Mesothelial cell of epicardium (in vitro differentiated cells): ENCODE results near the gene NBPF8. TPM values are rescaled to one million over a fixed set of nuclear protein-coding genes. Genes with fewer than 3 reads are reported as not detected.
"Not testable (repeated sequence)": the region's sequence is repeated elsewhere in the genome, so short reads cannot be mapped to it uniquely, and the experiment has no call there.

ENCODE experiments used
- DNase-seq, 2 experiments: peaks; one replicate each; pipeline ENCODE4 v3.0.0; 2021; ENCODE audit warnings: low spot score in 2 of 2; ENCODE audit not compliant: unreplicated experiment in 2 of 2
- H3K27ac Mint-ChIP-seq: 2 replicates; pipeline ENCODE4 v1.8.0; 2021; ENCODE audit warnings: mixed read lengths
- H3K27me3 Mint-ChIP-seq: 2 replicates; pipeline ENCODE4 v1.8.0; 2021; ENCODE audit warnings: low read depth, mixed read lengths
- H3K36me3 Mint-ChIP-seq: 2 replicates; pipeline ENCODE4 v1.8.0; 2021; ENCODE audit warnings: mixed read lengths
- H3K4me1 Mint-ChIP-seq: 2 replicates; pipeline ENCODE4 v1.8.0; 2021; ENCODE audit warnings: mixed read lengths
- H3K4me3 Mint-ChIP-seq: 2 replicates; pipeline ENCODE4 v1.8.0; 2021; ENCODE audit warnings: mild to moderate bottlenecking, moderate library complexity, mixed read lengths
- H3K9me3 Mint-ChIP-seq: 2 replicates; pipeline ENCODE4 v1.8.0; 2021; ENCODE audit warnings: mixed read lengths
- total RNA-seq: library from RNA; stranded (reverse); gene quantifications from 3 replicates; pipeline ENCODE4 v1.2.1, GENCODE V29; 2021

NBPF8 gene
- total RNA-seq: 22.9 to 25.2 TPM (median 24.4 TPM) in 3 replicates

GRCh38 chr1:120414911-120415480, at the start of gene NBPF8:
TSS of gene NBPF8 (plus strand) at chr1:120415035. CDS start at chr1:120436523, 21,488 bp downstream.
- Mint-ChIP-seq H3K27ac (peak within 1 kb of the TSS; percentile 57), H3K4me3 (peak within 1 kb of the TSS; percentile 76)
- not testable (repeated sequence) for H3K27me3 Mint-ChIP-seq, H3K4me1 Mint-ChIP-seq, H3K9me3 Mint-ChIP-seq, H3K36me3 Mint-ChIP-seq
- DNase-seq: peak; percentile 26 to 67

- not testable (repeated sequence) for H3K4me3 Mint-ChIP-seq, H3K4me1 Mint-ChIP-seq, H3K36me3 Mint-ChIP-seq, H3K27me3 Mint-ChIP-seq, H3K9me3 Mint-ChIP-seq, H3K27ac Mint-ChIP-seq, DNase-seq
Measured at GRCh38 chr1:120367709-120368108, 47.1 kb upstream of the NBPF8 start.

GRCh38 chr1:120386651-120387050, 28.2 kb upstream of the NBPF8 start:
- H3K9me3 Mint-ChIP-seq, H3K36me3 Mint-ChIP-seq, DNase-seq, H3K4me1 Mint-ChIP-seq, H3K27ac Mint-ChIP-seq, H3K4me3 Mint-ChIP-seq, H3K27me3 Mint-ChIP-seq: not testable (repeated sequence)

DNA sequence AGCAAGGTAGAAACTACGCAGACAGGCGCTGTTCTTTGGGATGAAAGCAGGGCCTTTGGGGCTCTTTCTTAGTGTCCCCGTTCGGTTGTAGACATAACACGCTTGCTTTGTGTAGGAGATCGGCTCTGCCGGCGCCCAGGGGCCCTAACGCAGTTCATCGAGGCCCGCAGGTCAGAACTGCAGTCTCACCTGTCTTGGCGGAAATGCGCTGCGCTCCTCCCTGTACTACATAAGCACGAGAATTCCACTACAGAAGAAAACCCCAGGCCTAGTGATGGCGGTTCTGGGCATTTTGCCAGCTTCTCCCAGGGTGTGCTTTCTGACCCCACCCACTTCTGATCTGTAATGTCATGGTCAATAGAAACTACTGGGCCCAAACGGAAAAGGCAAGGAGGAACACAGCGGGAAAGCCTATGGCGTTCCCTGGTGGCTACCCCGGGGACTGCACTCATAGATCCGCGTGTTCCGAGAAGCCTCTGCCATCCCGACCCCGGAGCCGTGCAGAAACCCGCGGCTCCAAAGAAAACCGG, 26.2 kb upstream of the NBPF8 start:
- not testable (repeated sequence) for H3K4me1 Mint-ChIP-seq, H3K4me3 Mint-ChIP-seq, H3K27ac Mint-ChIP-seq, H3K27me3 Mint-ChIP-seq, H3K36me3 Mint-ChIP-seq, H3K9me3 Mint-ChIP-seq, DNase-seq

DNA sequence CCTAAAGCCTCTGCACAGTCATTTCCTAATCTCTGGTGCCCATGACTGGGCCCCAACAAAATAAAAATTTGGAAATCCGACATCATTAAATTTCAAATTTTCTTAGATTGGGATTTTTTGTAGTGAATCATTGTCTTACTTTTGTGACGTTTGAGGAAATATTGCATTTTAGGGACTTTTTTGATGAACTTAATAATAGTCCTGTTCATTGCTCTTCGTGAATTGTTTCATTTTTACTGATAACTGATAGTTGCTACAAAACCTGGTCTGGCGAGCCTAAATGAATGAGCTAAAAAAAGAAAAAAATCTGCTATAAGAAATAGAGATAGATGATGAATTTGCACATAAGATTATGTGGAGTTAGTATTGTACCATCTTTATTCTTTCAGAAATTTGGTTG, 23.5 kb upstream of the NBPF8 start:
- not testable (repeated sequence) for DNase-seq, H3K27me3 Mint-ChIP-seq, H3K36me3 Mint-ChIP-seq, H3K27ac Mint-ChIP-seq, H3K4me1 Mint-ChIP-seq, H3K4me3 Mint-ChIP-seq, H3K9me3 Mint-ChIP-seq

DNA sequence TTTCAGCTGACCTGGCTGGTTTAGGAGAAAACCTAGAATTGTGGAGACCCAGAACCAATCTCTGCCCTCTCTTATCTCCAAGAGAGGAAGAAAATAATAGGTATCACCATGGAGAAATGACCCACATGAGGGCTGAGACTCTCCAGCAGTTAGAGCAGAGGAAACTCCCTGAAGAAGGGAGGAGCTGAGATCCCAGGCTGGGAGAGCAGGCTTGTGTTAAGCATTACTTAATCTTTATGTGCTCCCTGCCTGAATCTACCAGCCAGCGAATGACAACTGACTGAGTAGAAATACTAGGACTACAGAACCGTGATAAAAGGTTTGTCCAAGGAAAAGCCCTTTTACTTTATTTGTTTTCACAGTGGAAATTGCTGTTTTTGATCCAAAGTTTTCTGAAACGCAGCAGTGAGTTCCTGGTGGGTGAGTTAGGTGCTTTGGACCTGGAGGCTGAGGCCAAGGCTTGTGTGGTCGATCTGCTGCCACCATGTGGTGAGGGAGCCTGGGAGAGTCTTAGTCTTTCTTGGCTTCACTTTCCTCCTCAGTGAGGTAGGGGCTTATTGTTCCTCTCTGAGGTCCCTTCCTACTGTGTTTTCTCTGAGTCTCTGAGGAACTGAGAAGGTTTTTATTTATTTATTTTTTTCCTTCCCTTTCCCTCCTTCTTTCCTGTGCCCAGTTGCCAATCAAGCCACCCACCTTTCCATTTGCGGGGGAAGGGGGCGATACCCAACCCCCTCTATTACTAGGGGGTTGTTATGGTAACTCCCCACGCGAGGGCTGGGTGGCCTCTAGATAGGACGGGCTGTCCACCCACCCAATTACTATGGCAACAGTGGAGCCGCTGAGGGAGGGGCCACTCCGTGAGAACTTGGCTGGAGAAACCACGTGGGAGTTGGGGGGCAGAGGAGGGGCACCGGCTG, 21.3 kb upstream of the NBPF8 start:
- not testable (repeated sequence) for H3K27me3 Mint-ChIP-seq, H3K4me1 Mint-ChIP-seq

DNA sequence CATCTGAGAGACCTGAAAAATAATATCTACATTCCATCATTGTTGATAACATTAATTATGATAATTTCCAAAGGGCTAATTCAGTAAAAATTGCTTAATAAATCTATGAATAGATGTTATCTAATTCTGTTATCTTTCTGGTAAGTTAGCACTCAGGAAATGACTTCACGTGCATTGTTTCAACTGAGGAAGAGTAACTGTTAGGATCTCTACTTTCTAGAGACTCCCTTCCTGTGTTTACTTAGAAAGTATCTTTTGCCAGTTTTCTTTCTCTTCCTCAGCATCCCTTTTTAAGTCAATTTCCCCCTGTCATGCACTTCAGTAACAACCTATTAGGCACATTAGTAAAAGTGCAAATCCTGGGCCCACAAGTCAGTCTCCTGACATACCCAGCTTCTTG, 9.5 kb upstream of the NBPF8 start:
- not testable (repeated sequence) for DNase-seq, H3K36me3 Mint-ChIP-seq, H3K9me3 Mint-ChIP-seq, H3K27ac Mint-ChIP-seq, H3K4me3 Mint-ChIP-seq, H3K27me3 Mint-ChIP-seq, H3K4me1 Mint-ChIP-seq

More for the DNA sequence above, 21.3 kb upstream of the NBPF8 start:
- not testable (repeated sequence) for H3K27ac Mint-ChIP-seq, H3K36me3 Mint-ChIP-seq, DNase-seq, H3K9me3 Mint-ChIP-seq, H3K4me3 Mint-ChIP-seq

- H3K4me3 Mint-ChIP-seq, H3K27me3 Mint-ChIP-seq, H3K4me1 Mint-ChIP-seq, H3K36me3 Mint-ChIP-seq, H3K9me3 Mint-ChIP-seq, H3K27ac Mint-ChIP-seq, DNase-seq: not testable (repeated sequence)
Measured at GRCh38 chr1:120414451-120414850, 384 bp upstream of the NBPF8 start.

- not testable (repeated sequence) for H3K27me3 Mint-ChIP-seq, DNase-seq, H3K4me1 Mint-ChIP-seq, H3K9me3 Mint-ChIP-seq, H3K36me3 Mint-ChIP-seq
- Mint-ChIP-seq H3K27ac (peak overlapping the region; percentile 57), H3K4me3 (peak overlapping the region; percentile 76)
Measured at GRCh38 chr1:120415492-120415961, 692 bp downstream of the NBPF8 start.

- DNase-seq, H3K27me3 Mint-ChIP-seq, H3K4me3 Mint-ChIP-seq, H3K36me3 Mint-ChIP-seq, H3K27ac Mint-ChIP-seq, H3K9me3 Mint-ChIP-seq, H3K4me1 Mint-ChIP-seq: not testable (repeated sequence)
Measured at GRCh38 chr1:120425063-120425462, 10.2 kb downstream of the NBPF8 start.

DNA sequence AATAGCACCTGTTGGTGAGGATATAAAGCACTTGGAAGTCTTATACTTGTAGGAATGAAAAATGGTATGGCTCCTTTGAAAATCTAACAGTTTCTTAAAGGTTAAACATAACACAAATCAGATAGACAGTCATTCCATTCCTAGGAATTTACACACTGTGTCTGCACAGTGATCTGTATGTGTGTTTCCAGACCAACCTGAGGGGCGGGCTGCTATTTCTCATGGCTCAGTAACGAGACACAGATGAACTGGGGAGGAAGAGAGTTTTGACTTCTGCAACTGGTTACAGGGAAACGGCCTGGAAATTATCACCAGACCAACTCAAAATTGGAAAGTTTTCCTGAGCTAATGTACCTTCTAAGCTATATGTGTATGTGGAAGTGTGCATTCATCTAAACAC, 16.8 kb downstream of the NBPF8 start:
- H3K4me3 Mint-ChIP-seq, H3K27ac Mint-ChIP-seq, H3K4me1 Mint-ChIP-seq, H3K36me3 Mint-ChIP-seq, DNase-seq, H3K9me3 Mint-ChIP-seq, H3K27me3 Mint-ChIP-seq: not testable (repeated sequence)

- H3K4me1 Mint-ChIP-seq, H3K27me3 Mint-ChIP-seq, DNase-seq, H3K4me3 Mint-ChIP-seq, H3K27ac Mint-ChIP-seq, H3K9me3 Mint-ChIP-seq, H3K36me3 Mint-ChIP-seq: not testable (repeated sequence)
Measured at GRCh38 chr1:120433831-120434230, 19.0 kb downstream of the NBPF8 start.

- not testable (repeated sequence) for DNase-seq, H3K9me3 Mint-ChIP-seq, H3K4me1 Mint-ChIP-seq, H3K27ac Mint-ChIP-seq, H3K4me3 Mint-ChIP-seq, H3K27me3 Mint-ChIP-seq, H3K36me3 Mint-ChIP-seq
Measured at GRCh38 chr1:120449124-120449523, 34.3 kb downstream of the NBPF8 start.
